HepG2 (cell line): ENCODE data around the gene HRH2. TPM values are rescaled to one million over a fixed set of nuclear protein-coding genes. Genes with fewer than 3 reads are reported as not detected.

ENCODE experiments used
- ATAC-seq: fragments of 200-7000 bp; cut with Tn5 transposase; 3 replicates; pipeline ENCODE4 v1.9.1; 2020; ENCODE audit warnings: mild to moderate bottlenecking, moderate library complexity
- BruUV-seq: library from RNA; stranded (reverse); fragments of 400-500 nt; replicated peaks from 2 replicates; lab custom pipeline; 2021; lab: Mats Ljungman, UMichigan
- CTCF ChIA-PET: fragments of 300-600 bp; formaldehyde crosslinking; extraction: SDS; loops from one replicate; lab custom pipeline; 2021; ENCODE audit warnings: low total read pairs, inconsistent platforms, low intra/inter-chr PET ratio; lab: Yijun Ruan, JAX
- POLR2A ChIA-PET: fragments of 350-600 bp; sonication (Branson Sonifier 250); formaldehyde crosslinking; loops from one replicate; lab custom pipeline; 2020; ENCODE audit warnings: antibody characterized with exemption, inconsistent platforms; lab: Yijun Ruan, JAX
- DNase-seq: peaks from one replicate; pipeline ENCODE4 v3.0.0-alpha.2; 2015; ENCODE audit warnings: low spot score
- FAIRE-seq: peaks from 3 replicates; lab custom pipeline; 2011; peaks lifted over from hg19 to GRCh38; lab: Jason Lieb, UNC
- H2AFZ ChIP-seq: one replicate; pipeline ENCODE4 v1.6.1; 2011; ENCODE audit warnings: low read length, inconsistent platforms
- H3K27ac ChIP-seq: fragments of 300-600 bp; 3 replicates; pipeline ENCODE4 v1.8.0; 2011; ENCODE audit warnings: mixed run types, mild to moderate bottlenecking, mixed read lengths, low read length, inconsistent platforms; ENCODE audit not compliant: insufficient read depth; ENCODE audit errors: extremely low read length
- H3K27me3 ChIP-seq, 2 experiments: fragments of 200-600 bp in 1 of 2; 2 replicates in 1 of 2; 3 replicates in 1 of 2; pipeline versions ENCODE4 v1.6.0 to v1.8.0; 2011; ENCODE audit warnings: low read length in 2 of 2, mild to moderate bottlenecking in 2 of 2, moderate library complexity in 2 of 2, inconsistent platforms in 1 of 2; ENCODE audit not compliant: insufficient read depth in 2 of 2, control insufficient read depth in 1 of 2
- H3K36me3 ChIP-seq, 2 experiments: fragments of 200-600 bp in 1 of 2; replicated peaks in 1 of 2; 2 replicates in 1 of 2; 3 replicates in 1 of 2; pipeline versions ENCODE4 v1.5.1 to v1.8.0; 2011; ENCODE audit warnings: low read length in 2 of 2, inconsistent platforms in 1 of 2; ENCODE audit not compliant: insufficient read depth in 2 of 2, control insufficient read depth in 1 of 2
- H3K4me1 ChIP-seq: 2 replicates; pipeline ENCODE4 v1.5.1; 2012; ENCODE audit warnings: low read length, inconsistent platforms; ENCODE audit not compliant: insufficient read depth
- H3K4me2 ChIP-seq: 2 replicates; pipeline ENCODE4 v1.6.0; 2011; ENCODE audit warnings: low read depth, low read length, inconsistent platforms
- H3K4me3 ChIP-seq, 3 experiments: fragments of 200-600 bp in 1 of 3; sonication (generic), shearing (Covaris generic) in 1 of 3; replicated peaks in 1 of 3; 2 replicates each; pipeline ENCODE4 v1.5.1; 2011 to 2016; ENCODE audit warnings: low read length in 3 of 3, inconsistent platforms in 2 of 3, low read depth in 2 of 3, mild to moderate bottlenecking in 2 of 3, control low read depth in 1 of 3, mixed read lengths in 1 of 3; ENCODE audit not compliant: insufficient read depth in 1 of 3
- H3K79me2 ChIP-seq: one replicate; pipeline ENCODE4 v1.6.1; 2011; ENCODE audit warnings: low read length, inconsistent platforms; ENCODE audit not compliant: insufficient read depth
- H3K9ac ChIP-seq: 2 replicates; pipeline ENCODE4 v1.6.0; 2011; ENCODE audit warnings: mild to moderate bottlenecking, low read depth, low read length, inconsistent platforms; ENCODE audit not compliant: insufficient read depth
- H3K9me3 ChIP-seq: 2 replicates; pipeline ENCODE4 v1.5.1; 2012; ENCODE audit warnings: mild to moderate bottlenecking, low read length
- H4K20me1 ChIP-seq: 2 replicates; pipeline ENCODE4 v1.6.0; 2011; ENCODE audit warnings: inconsistent platforms, mild to moderate bottlenecking, low read length, moderate library complexity; ENCODE audit not compliant: insufficient read depth
- CEBPB ChIP-seq: IDR thresholded peaks from 2 replicates; pipeline ENCODE4 v1.6.1; 2011; ENCODE audit warnings: low read depth, low read length, improper control_type of control experiment, borderline replicate concordance
- FOSL2 ChIP-seq: sonication (generic); formaldehyde crosslinking; IDR thresholded peaks from 2 replicates; pipeline ENCODE4 v1.4.0; 2020; ENCODE audit warnings: missing genetic modification reagents
- MAFF ChIP-seq: IDR thresholded peaks from 2 replicates; pipeline ENCODE4 v1.6.1; 2011; ENCODE audit warnings: low read depth, low read length, improper control_type of control experiment
- MAFK ChIP-seq, 2 experiments: IDR thresholded peaks in 1 of 2; conservative IDR thresholded peaks in 1 of 2; 2 replicates each; pipeline ENCODE4 v1.6.1; 2011; ENCODE audit warnings: improper control_type of control experiment in 2 of 2, low read length in 2 of 2
- NFYB ChIP-seq: sonication (generic); formaldehyde crosslinking; IDR thresholded peaks from 2 replicates; pipeline ENCODE4 v1.4.0; 2020; ENCODE audit warnings: missing genetic modification reagents
- RAD21 ChIP-seq: fragments of 450-650 bp; formaldehyde crosslinking; IDR thresholded peaks from 2 replicates; pipeline ENCODE4 v1.5.0; 2020; ENCODE audit warnings: mild to moderate bottlenecking
- SNAPC4 ChIP-seq: sonication (generic); formaldehyde crosslinking; IDR thresholded peaks from 2 replicates; pipeline ENCODE4 v1.4.0; 2020; ENCODE audit warnings: mild to moderate bottlenecking, missing genetic modification reagents
- SP140L ChIP-seq: sonication (generic); formaldehyde crosslinking; IDR thresholded peaks from 2 replicates; pipeline ENCODE4 v1.4.0; 2020; ENCODE audit warnings: missing genetic modification reagents, borderline replicate concordance
- WGBS: methylation state at CpG from one replicate; pipeline ENCODE4 v1.1.6; 2017; ENCODE audit warnings: low lambda C conversion rate; 5-methylcytosine and 5-hydroxymethylcytosine counted together
- in situ Hi-C: cut with HindIII; loops from 2 replicates; pipeline ENCODE4 v1.10.0; 2017; ENCODE audit warnings: low pct_unique_long_range_greater_than_20kb; ENCODE audit not compliant: extremely low pct_ligation_motif_present
- intact Hi-C: fragments of 100-400 bp; cut with micrococcal nuclease; formaldehyde crosslinking; loops from one replicate; pipeline ENCODE4 v1.10.0; 2022; ENCODE audit not compliant: unreplicated experiment
- polyA plus RNA-seq, 8 experiments: library from polyadenylated mRNA; depleted of rRNA in 3 of 8; stranded (reverse) in 7 of 8; unstranded in 1 of 8; fragments of >200 nt; fragmentation: Illumina TruSeq in 4 of 8; extraction: Trizol in 4 of 8; gene quantifications; 2 replicates each; pipeline versions ENCODE4 v1.2.1 to v1.2.3, GENCODE V29; 2011 to 2016; ENCODE audit warnings: low read depth in 4 of 8, missing spikeins in 1 of 8, mixed read lengths in 1 of 8; ENCODE audit not compliant: insufficient read depth in 1 of 8
- total RNA-seq, 5 experiments: library from RNA; depleted of rRNA; stranded (reverse); fragments of >200 nt; fragmentation: Illumina TruSeq; extraction: Trizol; gene quantifications; 2 replicates each; pipeline ENCODE4 v1.2.3, GENCODE V29; 2016; ENCODE audit warnings: low read depth in 1 of 5
- TF ChIP-seq, protein P1 (sequence below): sonication (generic); formaldehyde crosslinking; IDR thresholded peaks from 2 replicates; pipeline ENCODE4 v1.5.0; 2020; ENCODE audit warnings: mild to moderate bottlenecking, missing genetic modification reagents, moderate library complexity

HRH2 gene
- total and polyA plus RNA-seq, 2 of the 13 experiments (the other 11 are each of a cell fraction or from before 2014, with no cell fraction given) = not detected

DNA sequence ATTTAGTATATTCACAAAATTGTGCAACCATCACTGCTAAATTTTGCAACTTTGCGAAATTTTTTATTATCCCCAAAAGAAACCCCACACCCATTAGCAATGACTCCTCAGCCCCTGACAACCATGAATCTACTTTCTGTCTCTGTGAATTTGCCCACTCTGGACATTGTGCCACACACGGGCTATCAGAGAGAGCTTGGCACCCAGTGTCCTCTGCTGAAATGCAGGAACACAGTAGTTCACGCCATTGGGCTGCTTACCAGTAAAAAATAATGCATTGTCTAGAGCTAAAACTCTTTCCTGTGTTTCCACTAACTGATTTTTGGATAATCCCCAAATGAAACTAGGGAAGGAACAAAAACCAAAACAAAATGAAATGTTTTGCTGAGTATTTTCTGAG is 60.0 kb downstream of the HRH2 start:
- in situ Hi-C loops (loop anchor here (5.0 kb wide), 1 partner anchor 766 kb away; no protein-coding TSS in a partner anchor), intact Hi-C loops (loop anchor here (10.0 kb wide), 1 partner anchor 253 kb away; no protein-coding TSS in a partner anchor)
- peaks cover 7% of the 10 kb centered on the region for H3K4me1 ChIP-seq
- H2AFZ ChIP-seq = no peak overlapping the region
- no peak for DNase-seq
- H3K4me2 ChIP-seq = no peak overlapping the region
- H3K79me2 ChIP-seq = no peaks in the 10 kb centered on the region
- H3K9me3 ChIP-seq = peaks cover 17% of the 10 kb centered on the region
- no peak overlapping the region for H3K9ac ChIP-seq
- peaks cover 1 to 3% of the 10 kb centered on the region in 2 experiments; a peak in 1 of 5 replicates for H3K27me3 ChIP-seq
- no peaks in the 10 kb centered on the region for H4K20me1 ChIP-seq
- no TSS peak for BruUV-seq
- no peak overlapping the region for H3K27ac ChIP-seq
- ATAC-seq = no peak
- 0 out of 2 replicates have a peak, but pooled peaks have one; percentile 13 for TF ChIP-seq MAFF
- TF ChIP-seq CEBPB = 0 out of 2 replicates have a peak, but pooled peaks have one; percentile 9
- TF ChIP-seq SP140L (CRISPR knock-in tag) = no peak
- peak; percentile 35 to 60; a peak in 2 of 4 replicates for TF ChIP-seq MAFK (conservative IDR thresholded peaks at IDR 0.05 in 1 of 2, IDR thresholded peaks at IDR 0.05 in 1 of 2; ENCODE audit: low read length in 2 of 2)
- no peak for FAIRE-seq
- no peak overlapping the region for H3K4me3 ChIP-seq
- ChIA-PET POLR2A (no interaction called here), CTCF (interaction anchor here (1.5 kb wide), 1 partner anchor 766 kb away, joined by 15 read pairs; no protein-coding TSS in a partner anchor)
- H3K36me3 ChIP-seq = no peaks in the 10 kb centered on the region
- WGBS = 56% methylated on average over 3 of the region's 3 CpGs

- no TSS peak for BruUV-seq
- TF ChIP-seq NFYB (CRISPR knock-in tag) (no peak), RAD21 (CRISPR knock-in tag) (peak; percentile 54; the same call in 1 of the 2 replicates), FOSL2 (CRISPR knock-in tag) (peak; percentile 52; the same call in 1 of the 2 replicates), SNAPC4 (0 out of 2 replicates have a peak, but pooled peaks have one; percentile 26)
- TF ChIP-seq, protein P1, sequence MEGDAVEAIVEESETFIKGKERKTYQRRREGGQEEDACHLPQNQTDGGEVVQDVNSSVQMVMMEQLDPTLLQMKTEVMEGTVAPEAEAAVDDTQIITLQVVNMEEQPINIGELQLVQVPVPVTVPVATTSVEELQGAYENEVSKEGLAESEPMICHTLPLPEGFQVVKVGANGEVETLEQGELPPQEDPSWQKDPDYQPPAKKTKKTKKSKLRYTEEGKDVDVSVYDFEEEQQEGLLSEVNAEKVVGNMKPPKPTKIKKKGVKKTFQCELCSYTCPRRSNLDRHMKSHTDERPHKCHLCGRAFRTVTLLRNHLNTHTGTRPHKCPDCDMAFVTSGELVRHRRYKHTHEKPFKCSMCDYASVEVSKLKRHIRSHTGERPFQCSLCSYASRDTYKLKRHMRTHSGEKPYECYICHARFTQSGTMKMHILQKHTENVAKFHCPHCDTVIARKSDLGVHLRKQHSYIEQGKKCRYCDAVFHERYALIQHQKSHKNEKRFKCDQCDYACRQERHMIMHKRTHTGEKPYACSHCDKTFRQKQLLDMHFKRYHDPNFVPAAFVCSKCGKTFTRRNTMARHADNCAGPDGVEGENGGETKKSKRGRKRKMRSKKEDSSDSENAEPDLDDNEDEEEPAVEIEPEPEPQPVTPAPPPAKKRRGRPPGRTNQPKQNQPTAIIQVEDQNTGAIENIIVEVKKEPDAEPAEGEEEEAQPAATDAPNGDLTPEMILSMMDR = peak; percentile 76
These were observed 60.7 kb downstream of the HRH2 start for GRCh38 chr5:175718401-175719108.

More at GRCh38 chr5:175718401-175719108, 60.7 kb downstream of the HRH2 start:
- H3K4me1 ChIP-seq = peaks cover 7% of the 10 kb centered on the region
- no peaks in the 10 kb centered on the region for H3K36me3 ChIP-seq
- no peak overlapping the region for H3K4me2 ChIP-seq
- no peaks in the 10 kb centered on the region for H3K79me2 ChIP-seq
- CTCF ChIA-PET = interaction anchor here (1.5 kb wide), 1 partner anchor 767 kb away, joined by 15 read pairs; no protein-coding TSS in a partner anchor
- H2AFZ ChIP-seq = no peak overlapping the region
- FAIRE-seq (peak; percentile 40), ATAC-seq (peak; percentile 81), DNase-seq (no peak)
- no peak overlapping the region for H3K27ac ChIP-seq
- POLR2A ChIA-PET = no interaction called here
- no peak overlapping the region for H3K4me3 ChIP-seq
- WGBS = 3% methylated on average over 8 of the region's 8 CpGs
- no peaks in the 10 kb centered on the region for H4K20me1 ChIP-seq
- no peak overlapping the region for H3K9ac ChIP-seq
- intact Hi-C loops (loop anchor here (10.0 kb wide), 1 partner anchor 254 kb away; no protein-coding TSS in a partner anchor), in situ Hi-C loops (loop anchor here (5.0 kb wide), 1 partner anchor 766 kb away; no protein-coding TSS in a partner anchor)
- peaks cover under 1 to 3% of the 10 kb centered on the region in 2 experiments; a peak in 1 of 5 replicates for H3K27me3 ChIP-seq
- H3K9me3 ChIP-seq = peaks cover 17% of the 10 kb centered on the region
